HG03060 (cell line): ENCODE data around the gene HMGB1.

ENCODE experiments used
- ATAC-seq: cut with Tn5 transposase; IDR thresholded peaks from one replicate; pipeline ENCODE4 v1.9.1; 2021; ENCODE audit warnings: low read depth, moderate number of reproducible peaks; ENCODE audit not compliant: unreplicated experiment

HMGB1 gene

DNA sequence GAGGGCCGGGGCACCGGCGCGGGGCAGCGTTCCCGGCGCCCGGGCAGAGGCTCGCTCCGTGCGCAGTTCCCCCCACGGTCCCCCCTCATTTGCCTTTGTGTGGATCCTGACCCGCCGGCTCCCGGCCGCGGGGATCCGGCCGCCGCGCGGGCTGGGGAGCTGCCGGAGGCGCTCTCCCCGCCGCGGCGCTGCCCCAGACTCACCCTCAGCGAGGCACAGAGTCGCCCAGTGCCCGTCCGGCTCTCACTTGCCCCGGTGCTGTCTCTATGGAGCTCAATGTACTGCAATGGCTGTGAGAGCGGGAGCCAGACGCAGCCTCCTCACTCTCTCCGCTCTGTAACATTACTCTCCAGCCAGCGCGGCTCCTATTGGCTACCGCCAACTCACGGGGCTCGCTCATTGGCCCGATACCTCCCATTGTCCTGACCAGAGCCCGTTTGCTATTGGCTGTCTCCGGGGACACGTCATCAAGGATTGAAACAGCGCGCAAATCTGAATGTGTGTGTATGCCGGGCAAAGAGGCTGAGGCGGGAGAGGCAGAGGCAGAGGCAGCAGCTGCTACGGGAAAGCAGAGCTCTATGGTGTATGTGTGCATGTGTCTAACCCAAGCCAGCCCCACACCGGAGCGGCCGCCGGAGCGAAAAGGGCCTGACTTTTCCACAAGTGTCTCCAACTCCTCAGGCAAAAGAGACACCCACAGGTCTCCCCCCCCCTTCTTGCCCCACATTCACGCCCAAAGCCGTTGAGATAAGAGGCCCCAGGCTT is at the start of gene HMGB1:
Gene HMGB1, minus strand, starts transcription at position 344 of the 765 bp plus-strand sequence. CDS start 2,256 bp downstream, outside the sequence.
- ATAC-seq: peak; percentile 84

DNA sequence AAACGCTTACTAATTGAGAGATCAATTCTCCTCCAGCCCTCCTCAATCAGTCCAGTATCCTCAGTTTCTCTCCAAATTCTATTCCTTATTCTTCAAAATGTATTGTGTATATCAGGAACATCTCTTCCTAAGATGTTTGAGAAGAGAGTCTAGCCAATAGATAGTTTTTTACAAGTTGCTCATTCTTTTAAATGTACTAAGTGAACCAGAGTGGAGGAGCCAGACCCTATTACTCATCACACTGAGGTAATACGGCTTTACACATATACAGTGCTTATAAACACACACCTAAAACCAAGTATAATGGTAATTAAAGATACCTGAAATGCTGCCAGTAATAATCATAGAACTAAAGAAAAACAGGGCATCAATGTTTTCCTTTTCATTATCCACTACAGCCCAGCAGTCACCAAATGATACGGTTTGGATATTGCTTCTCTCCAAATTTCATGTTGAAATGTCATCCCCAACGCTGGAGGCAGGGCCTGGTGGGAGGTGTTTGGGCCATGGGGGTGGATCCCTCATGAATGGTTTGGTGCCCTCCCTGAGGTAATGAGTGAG is 45.2 kb upstream of the HMGB1 start:
- no peak for ATAC-seq

DNA sequence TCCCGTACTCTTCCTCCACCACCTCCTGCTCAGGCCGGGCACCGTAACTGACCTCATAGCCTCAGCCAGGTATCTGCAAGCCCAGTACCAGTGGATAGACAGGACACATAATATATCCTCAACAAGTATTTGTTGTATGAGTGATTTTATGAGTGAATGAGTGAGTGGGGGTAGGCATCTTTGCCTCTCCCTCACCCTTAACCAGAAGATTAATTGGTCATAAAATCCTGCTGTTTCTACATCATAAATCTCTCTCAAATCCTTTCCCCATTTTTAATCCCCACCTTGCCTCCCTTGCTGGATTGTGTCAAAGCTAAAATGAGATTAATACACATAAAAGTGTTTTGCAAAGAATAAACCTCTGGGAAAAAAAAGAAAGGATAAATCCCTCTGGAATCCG is 44.4 kb upstream of the HMGB1 start:
- no peak for ATAC-seq

DNA sequence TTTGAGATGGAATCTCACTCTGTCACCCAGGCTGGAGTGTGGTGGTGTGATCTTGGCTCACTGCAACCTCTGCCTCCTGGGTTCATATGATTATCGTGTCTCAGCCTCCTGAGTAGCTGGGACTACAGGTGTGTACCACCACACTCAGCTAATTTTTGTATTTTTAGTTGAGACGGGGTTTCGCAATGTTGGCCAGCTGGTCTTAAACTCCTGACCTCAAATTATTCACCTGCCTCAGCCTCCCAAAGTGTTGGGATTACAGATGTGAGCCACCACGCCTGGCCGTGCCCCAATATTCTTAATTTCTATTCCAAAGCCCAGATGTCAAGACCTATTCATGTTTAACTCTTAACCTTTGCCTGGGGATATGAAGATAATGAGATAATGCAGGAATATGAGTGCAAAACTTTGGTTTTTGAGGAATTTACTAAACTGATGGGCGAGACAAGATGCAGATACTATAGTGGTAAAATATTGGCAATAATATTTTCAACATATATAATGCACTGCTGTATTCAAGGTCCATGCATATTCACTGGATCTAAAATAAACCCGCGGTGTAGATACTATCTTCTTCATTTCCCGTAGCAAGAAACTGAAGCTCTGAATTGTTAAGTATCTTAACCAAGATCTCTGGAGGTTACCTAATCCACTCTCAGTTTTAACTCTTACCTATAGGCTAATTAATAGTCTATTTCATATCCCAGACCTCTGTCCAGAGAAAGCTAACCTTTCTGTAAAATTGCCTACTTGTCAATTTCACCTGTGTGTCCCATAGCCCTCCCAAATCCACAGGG is 43.7 kb upstream of the HMGB1 start:
- no peak for ATAC-seq

DNA sequence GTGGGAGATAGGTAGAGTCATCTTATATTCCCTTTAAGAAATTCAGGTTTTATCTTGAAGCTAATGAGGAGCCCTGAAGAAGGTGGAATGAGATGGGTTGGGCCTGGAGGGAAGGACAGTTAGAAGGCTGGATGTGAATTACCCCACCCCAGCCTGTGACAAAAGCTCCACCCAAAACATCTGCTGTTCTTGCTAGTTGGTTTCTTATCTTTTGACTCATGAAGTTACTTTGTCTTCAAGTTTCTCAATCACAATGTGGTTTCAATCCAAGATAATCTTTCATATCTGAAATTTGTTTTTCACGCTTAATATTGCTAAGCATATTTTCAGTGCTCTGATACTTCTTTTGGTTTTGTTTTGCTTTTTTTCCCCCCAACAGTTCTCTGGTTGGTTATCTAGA is 38.3 kb upstream of the HMGB1 start:
- ATAC-seq: no peak

DNA sequence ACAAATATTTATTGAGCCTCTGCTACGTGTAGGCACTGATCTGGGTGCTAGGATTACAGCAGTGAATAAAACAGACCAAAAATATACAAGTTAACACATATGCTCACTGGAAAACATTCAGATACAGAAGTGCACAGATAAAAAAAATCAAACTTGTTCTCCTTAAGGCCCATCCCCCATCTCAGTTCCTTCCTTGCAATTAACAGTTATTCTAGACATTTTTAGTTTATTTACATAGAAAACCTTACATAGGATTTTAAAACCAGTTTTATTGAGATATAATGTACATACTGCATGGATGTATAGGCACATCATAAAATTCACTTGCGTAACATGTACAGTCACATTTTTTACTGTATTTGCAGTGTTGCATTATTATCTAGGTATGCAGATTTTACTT is 36.5 kb upstream of the HMGB1 start:
- ATAC-seq: no peak

DNA sequence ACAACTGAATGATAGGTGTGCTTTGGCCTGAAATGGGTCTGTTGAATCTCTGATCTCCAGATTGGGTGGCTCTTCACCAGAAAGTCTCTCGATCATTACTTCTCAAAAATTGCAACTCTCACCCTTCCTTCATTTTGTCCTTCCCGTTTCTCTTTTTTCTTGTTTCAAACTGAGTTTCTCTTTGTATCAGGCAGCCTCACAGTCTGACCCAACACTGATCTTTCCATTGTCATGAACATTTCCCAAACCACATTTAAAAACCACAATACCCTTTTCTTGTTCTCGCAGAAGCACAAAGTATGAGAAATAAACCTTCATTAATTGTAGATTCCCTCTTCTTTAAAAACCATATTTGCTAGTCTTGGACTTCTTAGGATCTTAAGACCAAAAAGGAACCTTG is 33.6 kb upstream of the HMGB1 start:
- ATAC-seq: no peak

DNA sequence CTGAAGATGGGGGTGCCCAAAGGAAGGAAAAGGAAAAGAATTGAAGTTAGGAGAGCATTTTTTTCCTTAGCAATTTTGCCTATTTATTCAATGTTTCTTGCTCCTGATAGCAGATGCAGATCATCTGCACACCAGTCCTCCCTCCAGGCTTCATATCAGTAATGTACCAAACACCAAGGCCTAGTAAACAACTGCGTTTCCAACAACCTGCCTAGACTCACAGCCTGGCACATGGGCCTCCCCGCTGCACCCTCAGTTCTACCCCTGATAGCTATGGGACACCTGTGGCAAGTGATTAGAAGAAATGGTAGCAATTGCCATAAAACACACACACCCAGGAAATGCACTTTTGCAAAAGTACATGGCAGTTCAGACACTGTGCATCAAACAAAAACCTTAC is 30.4 kb upstream of the HMGB1 start:
- ATAC-seq: no peak

DNA sequence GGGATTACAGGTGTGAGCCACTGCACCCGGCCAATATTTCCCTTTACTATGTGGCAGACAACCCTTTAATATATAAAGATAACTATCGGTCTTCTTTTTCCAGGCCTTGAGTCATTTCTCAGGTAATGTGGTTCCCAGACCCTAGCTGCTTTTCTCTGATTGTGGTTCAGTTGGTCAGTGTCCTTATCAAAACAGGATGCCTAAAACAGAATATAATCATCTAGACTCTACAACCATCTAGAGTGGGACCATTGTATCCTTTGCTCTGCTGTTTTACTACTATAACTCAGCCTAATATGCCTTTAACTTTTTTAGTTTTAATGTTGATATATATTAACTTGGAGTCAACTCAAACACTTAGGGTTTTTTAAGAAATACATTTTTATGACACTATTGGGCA is 30.0 kb upstream of the HMGB1 start:
- ATAC-seq: no peak

DNA sequence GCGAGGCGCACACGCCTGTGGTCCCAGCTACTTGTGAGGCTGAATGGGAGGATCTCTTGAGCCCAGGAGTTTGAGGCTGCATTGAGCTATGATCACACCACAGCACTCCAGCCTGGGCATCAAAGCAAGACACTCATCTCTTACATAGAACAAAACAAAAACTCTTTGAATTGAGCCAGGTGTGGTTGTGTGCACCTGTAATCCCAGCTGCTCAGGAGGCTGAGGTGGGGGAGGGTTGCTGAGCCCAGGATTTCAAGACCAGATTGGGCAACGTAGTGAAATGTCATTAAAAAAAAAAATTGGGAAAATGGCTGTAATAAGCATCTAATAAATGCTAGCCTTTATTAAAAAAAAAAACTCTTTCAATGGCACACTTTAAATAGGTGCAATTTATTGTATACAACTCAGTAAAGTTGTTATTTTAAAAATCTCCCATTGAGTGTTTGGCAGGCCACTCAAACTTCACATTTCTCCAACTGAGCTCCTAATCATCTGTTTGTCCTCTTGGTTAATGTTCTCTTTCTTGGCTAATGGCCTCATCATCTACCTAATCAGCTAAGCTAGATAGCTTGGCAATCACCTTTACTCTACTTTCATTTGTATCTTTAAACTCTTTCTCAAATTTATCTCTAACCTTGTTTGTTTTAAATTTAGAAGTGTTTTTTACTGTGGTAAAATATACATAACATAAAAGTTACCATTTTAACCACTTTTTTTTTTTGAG is 28.1 kb upstream of the HMGB1 start:
- no peak for ATAC-seq

DNA sequence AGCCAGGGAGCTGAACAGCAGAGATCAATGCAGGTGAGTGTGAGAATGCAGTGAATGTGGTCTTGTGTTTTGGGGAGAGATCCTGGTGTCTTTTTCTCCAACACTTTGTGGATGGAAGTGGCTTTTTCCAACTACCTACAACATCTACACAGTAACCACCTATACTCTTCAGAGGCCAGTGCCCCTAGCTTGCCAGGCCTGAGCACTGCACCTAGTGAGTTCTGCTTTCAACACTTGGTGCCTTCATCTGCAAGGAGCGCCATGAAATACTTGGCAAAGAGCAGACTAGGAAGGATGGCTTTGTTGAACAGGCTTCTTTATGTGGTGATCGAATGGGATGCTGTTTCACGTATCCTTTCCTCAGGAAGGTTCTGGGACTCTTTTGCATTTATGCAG is 21.3 kb upstream of the HMGB1 start:
- no peak for ATAC-seq

DNA sequence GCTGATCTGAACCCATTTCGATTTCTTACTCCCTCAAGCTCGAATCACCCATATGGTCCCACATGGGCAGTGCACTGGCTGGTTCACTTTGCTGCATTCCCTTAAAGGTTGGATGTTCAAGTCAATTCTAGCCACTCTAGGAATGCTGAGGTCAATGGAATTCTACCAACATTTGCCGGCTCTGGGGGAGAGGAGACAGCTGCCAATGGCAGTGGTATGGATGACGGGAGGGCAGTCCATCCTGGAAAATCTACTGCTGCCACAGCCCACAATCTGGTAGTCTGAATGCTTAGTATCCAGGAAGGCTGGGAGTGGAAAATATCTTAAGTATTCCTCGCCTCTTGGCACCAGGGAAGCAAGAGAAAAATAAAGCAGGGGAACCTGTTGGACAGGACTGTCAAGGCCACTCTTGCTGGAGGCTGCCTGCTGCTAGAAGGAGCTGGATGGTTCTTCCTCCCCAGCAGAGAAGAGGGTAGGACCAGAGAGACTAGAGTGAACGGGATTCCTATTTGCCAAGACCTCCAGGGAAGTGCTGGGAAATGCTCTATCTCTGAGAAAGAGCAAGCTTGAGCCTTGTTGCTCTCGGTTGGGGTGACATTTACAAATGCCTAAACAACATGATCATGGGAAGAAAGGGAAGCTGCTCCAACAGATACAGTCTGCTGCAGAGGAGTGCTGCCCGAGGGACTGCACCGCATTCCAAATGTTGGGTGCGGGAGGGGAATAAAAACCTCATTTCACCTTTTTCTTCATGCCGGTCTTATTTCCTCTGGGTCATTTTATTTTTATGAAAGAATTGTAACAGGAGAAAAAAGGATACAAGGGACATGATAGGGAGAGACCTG is 20.7 kb upstream of the HMGB1 start:
- no peak for ATAC-seq

DNA sequence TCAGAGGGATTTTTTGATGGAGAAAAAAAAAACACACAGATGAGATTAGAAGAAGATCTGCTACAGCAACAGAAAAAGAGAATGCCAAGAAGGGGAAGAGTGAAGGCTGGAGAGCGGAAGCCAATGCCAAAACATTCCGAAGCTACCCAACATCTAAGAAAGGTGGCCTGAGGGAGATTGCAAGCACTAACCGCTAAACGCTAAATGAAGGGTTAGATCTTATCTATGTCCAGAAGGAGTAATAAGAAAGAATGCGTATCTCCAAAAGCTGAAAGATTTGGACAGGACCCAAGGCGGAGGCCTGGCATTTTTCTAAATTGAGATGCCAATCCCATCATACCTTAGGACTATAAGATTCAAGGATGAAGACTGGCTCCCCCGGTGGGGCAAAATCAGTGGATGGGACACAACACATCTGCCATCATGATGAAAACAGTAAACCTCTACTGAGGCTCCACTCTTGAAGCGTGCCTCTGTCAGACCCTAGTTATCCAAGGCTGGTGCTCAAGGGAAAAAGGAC is 15.6 kb upstream of the HMGB1 start:
- ATAC-seq: no peak

DNA sequence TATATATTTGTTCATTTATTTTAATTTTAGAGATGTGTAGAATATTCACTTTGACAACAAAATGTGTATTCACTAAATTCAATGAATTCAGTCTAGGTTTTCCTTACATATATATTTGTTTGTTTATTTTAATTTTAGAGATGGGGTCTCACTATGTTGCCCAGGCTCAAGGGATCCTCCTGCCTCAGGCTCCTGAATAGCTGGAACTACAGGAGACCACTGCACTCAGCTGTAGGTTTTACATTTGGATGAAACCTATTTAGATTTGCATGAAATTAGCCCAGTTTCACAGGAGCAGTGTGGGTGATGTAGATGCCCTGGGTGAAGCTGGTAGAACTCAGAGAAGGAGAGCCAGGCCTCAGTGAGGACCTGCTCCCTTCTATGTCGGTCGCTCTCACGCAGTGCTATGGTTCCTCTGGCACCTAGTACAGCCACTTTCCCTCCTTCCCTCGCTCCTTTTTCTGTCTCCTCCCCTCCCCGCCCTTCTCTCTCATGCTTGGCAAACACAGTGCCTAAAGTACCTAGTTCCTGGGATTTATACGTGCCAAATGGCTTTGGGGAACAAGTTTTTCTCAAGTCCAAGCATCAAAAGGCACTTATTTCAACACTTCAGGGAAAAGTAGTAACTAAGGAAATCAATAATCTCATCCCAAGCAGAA is 14.7 kb upstream of the HMGB1 start:
- ATAC-seq: no peak

DNA sequence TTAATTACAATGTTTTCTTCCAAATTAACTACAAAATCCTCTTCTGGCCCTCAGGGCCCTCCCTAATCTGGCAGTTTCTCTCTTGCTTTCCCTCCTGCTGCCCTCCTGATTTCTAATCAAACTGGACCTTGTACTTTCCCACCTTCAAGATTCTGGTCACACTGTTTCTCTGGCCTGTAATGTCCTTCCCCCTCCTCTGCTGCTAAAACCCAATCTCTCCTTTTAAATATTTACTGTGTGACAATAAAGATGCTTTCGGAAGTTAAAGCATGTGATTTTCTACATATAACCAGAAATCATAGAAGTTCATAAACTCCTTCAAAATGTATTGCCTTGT is 14.1 kb upstream of the HMGB1 start:
- no peak for ATAC-seq

DNA sequence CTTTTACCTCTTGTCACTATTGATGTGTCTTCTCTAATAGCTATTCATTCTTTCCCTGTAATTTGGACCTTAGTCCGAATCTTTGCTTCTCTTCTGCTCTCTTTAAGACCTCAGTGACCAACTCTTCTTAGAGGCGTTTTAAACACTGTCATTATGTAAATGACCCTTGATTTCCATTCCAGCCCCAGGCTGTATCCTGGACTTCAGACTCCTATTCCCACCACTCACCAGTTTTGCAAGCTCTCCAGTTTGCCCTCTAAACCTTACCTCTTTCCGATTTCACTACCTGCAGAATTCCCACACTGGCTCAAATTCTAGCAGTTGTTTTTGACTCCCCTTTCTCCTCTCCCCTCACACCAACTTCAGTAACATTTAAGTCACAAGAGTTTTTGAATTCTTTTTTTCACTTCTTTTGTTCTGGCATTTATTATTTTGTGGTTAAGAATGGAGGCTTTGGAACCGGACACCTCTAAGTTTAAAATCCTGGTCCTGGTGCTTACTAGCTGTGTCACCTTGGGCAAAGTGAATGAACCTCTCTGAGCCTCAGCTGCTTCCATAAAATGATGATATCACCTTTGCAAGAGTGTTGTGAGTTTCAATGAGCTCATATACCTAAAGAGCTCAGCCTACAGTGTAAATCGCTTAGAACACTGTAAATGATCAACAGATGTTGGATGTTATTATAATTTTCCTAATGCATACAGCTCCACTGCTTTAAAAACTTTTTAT is 13.6 kb upstream of the HMGB1 start:
- ATAC-seq: no peak

DNA sequence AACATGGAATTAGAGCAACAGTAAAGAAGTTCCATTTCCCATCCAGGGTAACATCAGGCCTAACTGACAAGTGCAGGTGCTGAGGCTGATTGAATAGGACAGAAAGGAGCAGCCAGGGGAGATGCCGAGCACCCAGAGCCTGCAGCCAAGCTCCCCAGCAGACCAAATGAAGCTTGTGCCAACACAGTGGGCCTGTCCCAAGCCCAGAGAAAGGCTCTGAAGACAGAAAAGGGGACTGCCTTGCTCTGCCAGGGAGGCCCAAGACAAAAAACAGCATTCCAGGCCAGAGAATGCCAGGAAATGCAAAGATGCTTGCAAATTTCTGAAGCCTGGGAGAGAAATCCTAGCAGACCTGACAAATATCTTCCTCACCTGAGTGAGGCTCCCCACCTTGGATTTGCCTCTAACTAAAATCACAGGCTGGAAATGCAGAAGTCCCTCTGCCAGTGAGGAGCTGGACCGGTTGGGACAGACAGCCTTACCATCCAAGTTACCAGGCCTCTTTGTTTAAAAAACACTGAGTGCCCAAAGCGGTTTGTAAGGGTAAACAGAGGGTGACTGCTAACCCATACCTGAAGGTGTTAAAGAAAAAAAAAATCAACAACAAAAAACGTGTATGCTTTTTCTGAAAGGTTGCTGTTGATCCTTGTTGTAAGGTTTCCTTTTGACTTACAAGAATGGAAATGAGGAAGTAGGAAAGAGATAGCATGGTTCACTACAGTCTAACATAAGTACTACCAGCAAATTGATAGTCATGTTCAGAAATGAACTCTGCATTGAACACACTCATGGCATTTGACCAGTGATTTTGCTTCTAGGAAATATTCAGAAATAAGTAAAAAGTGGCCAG is 11.8 kb upstream of the HMGB1 start:
- peak; percentile 89 for ATAC-seq

DNA sequence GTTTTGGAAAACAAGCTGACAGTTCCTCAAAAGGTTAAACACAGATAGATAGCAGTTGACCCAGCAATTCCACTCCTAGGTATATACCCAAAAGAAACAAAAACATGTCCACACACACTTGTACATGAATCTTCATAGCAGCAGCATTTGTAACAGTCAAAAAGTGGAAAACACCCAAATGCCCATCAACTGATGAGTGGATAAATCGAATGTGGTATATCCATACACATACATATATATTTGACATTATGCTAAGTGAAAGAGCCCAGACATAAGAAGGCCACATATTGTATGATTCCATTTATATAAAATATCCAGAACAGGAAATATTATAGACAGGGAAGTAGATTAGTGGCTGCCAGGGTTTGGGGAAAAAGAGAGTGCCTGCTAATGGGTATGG is 7.9 kb upstream of the HMGB1 start:
- ATAC-seq: no peak
